Right atrium auricular region (tissue), 2 donors: ENCODE measurements around the gene LMF1. TPM values are rescaled to one million over a fixed set of nuclear protein-coding genes. Genes with fewer than 3 reads are reported as not detected.
"Not testable (repeated sequence)": the region's sequence is repeated elsewhere in the genome, so short reads cannot be mapped to it uniquely, and the experiment has no call there.

ENCODE experiments used
- DNase-seq: peaks from one replicate; pipeline ENCODE4 v3.0.0-alpha.2; 2019; ENCODE audit warnings: low spot score
- H3K27ac ChIP-seq, 2 donors: fragments of 200-600 bp; sonication (generic); 1 replicate in 1 of 2; 2 replicates in 1 of 2; pipeline ENCODE4 v1.5.1; 2016 to 2019
- H3K27me3 ChIP-seq, 2 donors: fragments of 200-600 bp; sonication (generic); one replicate each; pipeline versions ENCODE4 v1.5.1 to v1.6.0; 2017 to 2019
- H3K36me3 ChIP-seq: fragments of 200-600 bp; sonication (generic); one replicate; pipeline ENCODE4 v1.5.1; 2016
- H3K4me1 ChIP-seq, 2 donors: fragments of 200-600 bp; sonication (generic); one replicate each; pipeline versions ENCODE4 v1.5.1 to v1.6.0; 2017 to 2019
- H3K4me3 ChIP-seq, 2 donors: fragments of 200-600 bp; sonication (generic); 1 replicate in 1 of 2; 2 replicates in 1 of 2; pipeline ENCODE4 v1.5.1; 2017 to 2019; ENCODE audit warnings: mild to moderate bottlenecking in 1 of 2, moderate library complexity in 1 of 2
- H3K9me3 ChIP-seq, 2 donors: fragments of 200-600 bp; sonication (generic); one replicate each; pipeline ENCODE4 v1.5.1; 2019
- CTCF ChIP-seq, 2 donors: fragments of 200-600 bp; sonication (generic); IDR thresholded peaks; one replicate each; pipeline ENCODE4 v1.5.1; 2019; ENCODE audit warnings: antibody characterized with exemption in 2 of 2
- total RNA-seq, 2 donors: library from RNA; depleted of rRNA; stranded (reverse); fragments of >200 nt; gene quantifications; one replicate each; pipeline ENCODE4 v1.1.0, GENCODE V29; 2016

LMF1 gene
- total RNA-seq, 2 donors from 2014 or later, result 11.9 to 14.1 TPM

GRCh38 chr16:952321-952720, 18.5 kb downstream of the LMF1 start:
- Histone ChIP-seq H3K36me3 (peaks cover 10% of the 10 kb centered on the region), H3K4me1 (no peaks in the 10 kb centered on the region), H3K4me3 (no peak overlapping the region), H3K27me3 (no peaks in the 10 kb centered on the region), H3K9me3 (peaks cover 0 to 5% of the 10 kb centered on the region in 2 donors), H3K27ac (no peak overlapping the region)
- no peak for TF ChIP-seq CTCF (IDR thresholded peaks at IDR 0.05)
- no peak for DNase-seq

- Histone ChIP-seq H3K36me3 (peaks cover 12% of the 10 kb centered on the region), H3K27me3 (no peaks in the 10 kb centered on the region), H3K9me3 (no peaks in the 10 kb centered on the region), H3K4me3 (no peak overlapping the region), H3K27ac (no peak overlapping the region), H3K4me1 (no peaks in the 10 kb centered on the region)
- DNase-seq, result no peak
- TF ChIP-seq CTCF (IDR thresholded peaks at IDR 0.05), result no peak
Observed at GRCh38 chr16:951660-952301, 19.0 kb downstream of the LMF1 start.

- not testable (repeated sequence) for H3K4me3 ChIP-seq, H3K27ac ChIP-seq, H3K27me3 ChIP-seq, H3K4me1 ChIP-seq, H3K9me3 ChIP-seq, DNase-seq
- peaks cover 17% of the 10 kb centered on the region for H3K36me3 ChIP-seq
Observed at GRCh38 chr16:950733-951573, 19.8 kb downstream of the LMF1 start.

- not testable (repeated sequence) for H3K9me3 ChIP-seq, H3K4me3 ChIP-seq, DNase-seq, H3K27me3 ChIP-seq, H3K27ac ChIP-seq, H3K4me1 ChIP-seq
- H3K36me3 ChIP-seq, result peaks cover 17% of the 10 kb centered on the region
Observed at GRCh38 chr16:948767-949166, 22.0 kb downstream of the LMF1 start.

- not testable (repeated sequence) for H3K27ac ChIP-seq, H3K27me3 ChIP-seq, H3K4me3 ChIP-seq, H3K9me3 ChIP-seq, H3K4me1 ChIP-seq, DNase-seq
- peaks cover 17% of the 10 kb centered on the region for H3K36me3 ChIP-seq
Observed at GRCh38 chr16:947922-948303, 22.9 kb downstream of the LMF1 start.

- H3K36me3 ChIP-seq, result peaks cover 16% of the 10 kb centered on the region
- no peaks in the 10 kb centered on the region for H3K4me1 ChIP-seq
- no peaks in the 10 kb centered on the region for H3K27me3 ChIP-seq
- DNase-seq, result no peak
- TF ChIP-seq CTCF (IDR thresholded peaks at IDR 0.05), result no peak
- peaks cover 4% of the 10 kb centered on the region in 2 donors for H3K9me3 ChIP-seq
- no peak overlapping the region for H3K4me3 ChIP-seq
- H3K27ac ChIP-seq, result no peak overlapping the region
Observed at GRCh38 chr16:947255-947921, 23.4 kb downstream of the LMF1 start.

- no peak for DNase-seq
- H3K9me3 ChIP-seq, result peaks cover 9 to 18% of the 10 kb centered on the region in 2 donors
- H3K36me3 ChIP-seq, result peaks cover 16% of the 10 kb centered on the region
- no peak overlapping the region for H3K4me3 ChIP-seq
- H3K27me3 ChIP-seq, result no peaks in the 10 kb centered on the region
- TF ChIP-seq CTCF (IDR thresholded peaks at IDR 0.05), result no peak
- no peak overlapping the region for H3K27ac ChIP-seq
- no peaks in the 10 kb centered on the region for H3K4me1 ChIP-seq
Observed at GRCh38 chr16:946048-946395, 24.8 kb downstream of the LMF1 start.
